ENCODE measurements around the gene FAM8A1.
"Not testable (repeated sequence)": the region's sequence is repeated elsewhere in the genome, so short reads cannot be mapped to it uniquely, and the experiment has no call there.

The FAM8A1 gene

GRCh38 chr6:17599877-17600526 lies at the start of gene FAM8A1:
Gene FAM8A1, plus strand, starts transcription at chr6:17600302. Its CDS starts 108 bp downstream, at chr6:17600410.
- FAIRE-seq = peak; percentile 87

- FAIRE-seq = no peak
Observed at GRCh38 chr6:17551383-17551958, 48.6 kb upstream of the FAM8A1 start.

- FAIRE-seq = no peak
Observed at GRCh38 chr6:17552861-17553260, 47.2 kb upstream of the FAM8A1 start.

- FAIRE-seq = no peak
Observed at GRCh38 chr6:17556014-17556413, 44.1 kb upstream of the FAM8A1 start.

- peak; percentile 67 for FAIRE-seq
Observed at GRCh38 chr6:17562636-17563035, 37.5 kb upstream of the FAM8A1 start.

GRCh38 chr6:17565399-17565798 lies 34.7 kb upstream of the FAM8A1 start:
- FAIRE-seq = peak; percentile 89

GRCh38 chr6:17574866-17575560 lies 25.1 kb upstream of the FAM8A1 start:
- FAIRE-seq = no peak

- FAIRE-seq = no peak
Observed at GRCh38 chr6:17577059-17577458, 23.0 kb upstream of the FAM8A1 start.

GRCh38 chr6:17580518-17581048 lies 19.5 kb upstream of the FAM8A1 start:
- no peak for FAIRE-seq

- FAIRE-seq = not testable (repeated sequence)
Observed at GRCh38 chr6:17581282-17581681, 18.8 kb upstream of the FAM8A1 start.

GRCh38 chr6:17583811-17584210 lies 16.3 kb upstream of the FAM8A1 start:
- FAIRE-seq = no peak

- peak; percentile 92 for FAIRE-seq
Observed at GRCh38 chr6:17584241-17584803, 15.8 kb upstream of the FAM8A1 start.

- FAIRE-seq = no peak
Observed at GRCh38 chr6:17585766-17586490, 14.2 kb upstream of the FAM8A1 start.

- not testable (repeated sequence) for FAIRE-seq
Observed at GRCh38 chr6:17586623-17587022, 13.5 kb upstream of the FAM8A1 start.

GRCh38 chr6:17588011-17588410 lies 12.1 kb upstream of the FAM8A1 start:
- no peak for FAIRE-seq

- no peak for FAIRE-seq
Observed at GRCh38 chr6:17589406-17590096, 10.6 kb upstream of the FAM8A1 start.

- no peak for FAIRE-seq
Observed at GRCh38 chr6:17591287-17591686, 8.8 kb upstream of the FAM8A1 start.

- no peak for FAIRE-seq
Observed at GRCh38 chr6:17593246-17593645, 6.9 kb upstream of the FAM8A1 start.

GRCh38 chr6:17596085-17596484 lies 4.0 kb upstream of the FAM8A1 start:
- FAIRE-seq = peak; percentile 82

- FAIRE-seq = no peak
Observed at GRCh38 chr6:17600527-17601385, 654 bp downstream of the FAM8A1 start.

GRCh38 chr6:17601386-17601703 lies 1.2 kb downstream of the FAM8A1 start:
- FAIRE-seq = no peak
